RWPE1 (cell line): ENCODE data around the gene TMPRSS9.

Source experiments
- CTCF ChIA-PET: fragments of 350-600 bp; sonication (Branson Sonifier 250); formaldehyde crosslinking; extraction: SDS; loops from one replicate; lab custom pipeline; 2021; lab: Yijun Ruan, JAX
- POLR2A ChIA-PET: fragments of 400-600 bp; formaldehyde crosslinking; extraction: SDS; loops from one replicate; lab custom pipeline; 2020; ENCODE audit warnings: antibody characterized with exemption; ENCODE audit not compliant: low non-redundant PET; lab: Yijun Ruan, JAX
- DNase-seq: peaks from one replicate; pipeline ENCODE4 v3.0.0; 2012; ENCODE audit warnings: low spot score
- H3K27ac ChIP-seq: fragments of 450-650 bp; 2 replicates; pipeline ENCODE4 v1.5.1; 2017
- CTCF ChIP-seq: fragments of 450-650 bp; conservative IDR thresholded peaks from 2 replicates; pipeline ENCODE4 v1.5.1; 2017; ENCODE audit warnings: low read depth, mild to moderate bottlenecking

Gene TMPRSS9

DNA sequence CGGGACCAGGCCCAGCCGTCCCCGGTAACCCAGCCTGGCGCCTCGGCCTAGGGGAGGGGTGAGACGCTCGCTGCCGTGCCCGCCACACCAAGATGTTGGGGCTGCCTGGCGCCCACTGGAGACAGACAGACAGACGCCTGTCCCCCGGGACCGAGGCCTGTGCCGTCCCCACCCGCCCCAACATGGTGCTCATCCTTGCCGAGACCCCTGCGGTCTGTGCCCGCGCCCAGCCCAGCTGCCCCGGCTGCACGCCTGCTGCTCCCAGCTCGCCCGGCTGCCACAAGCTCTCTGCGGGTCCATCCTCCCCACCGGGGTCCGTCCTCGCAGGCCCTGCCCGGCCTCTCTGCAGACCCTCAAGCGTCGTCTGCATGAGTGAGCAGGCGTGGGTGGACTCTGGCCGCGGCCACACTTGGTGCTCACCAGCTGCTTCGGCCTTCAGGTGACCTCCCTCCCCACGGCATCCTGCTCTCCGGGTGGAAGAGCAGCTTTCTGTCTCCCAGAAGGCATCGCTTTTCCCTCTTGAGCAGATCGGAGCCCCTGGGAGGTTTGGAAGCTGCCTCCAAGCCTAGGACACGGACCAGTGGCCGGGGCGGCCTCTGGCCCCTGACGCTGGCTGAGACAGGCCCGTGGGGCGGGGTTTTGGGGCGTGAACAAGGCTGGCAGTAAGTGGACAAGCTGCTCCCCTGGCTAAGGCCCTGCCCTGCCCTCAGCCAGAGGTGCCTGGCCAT, 6.7 kb upstream of the TMPRSS9 start:
- CTCF ChIA-PET: interaction anchor here (0.6 to 1.2 kb wide), 3 partner anchors 31 to 295 kb away, joined by 3 to 7 read pairs (median 6); no protein-coding TSS in a partner anchor
- POLR2A ChIA-PET: no interaction called here
- no peak for TF ChIP-seq CTCF
- H3K27ac ChIP-seq: no peak overlapping the region
- DNase-seq: no peak

DNA sequence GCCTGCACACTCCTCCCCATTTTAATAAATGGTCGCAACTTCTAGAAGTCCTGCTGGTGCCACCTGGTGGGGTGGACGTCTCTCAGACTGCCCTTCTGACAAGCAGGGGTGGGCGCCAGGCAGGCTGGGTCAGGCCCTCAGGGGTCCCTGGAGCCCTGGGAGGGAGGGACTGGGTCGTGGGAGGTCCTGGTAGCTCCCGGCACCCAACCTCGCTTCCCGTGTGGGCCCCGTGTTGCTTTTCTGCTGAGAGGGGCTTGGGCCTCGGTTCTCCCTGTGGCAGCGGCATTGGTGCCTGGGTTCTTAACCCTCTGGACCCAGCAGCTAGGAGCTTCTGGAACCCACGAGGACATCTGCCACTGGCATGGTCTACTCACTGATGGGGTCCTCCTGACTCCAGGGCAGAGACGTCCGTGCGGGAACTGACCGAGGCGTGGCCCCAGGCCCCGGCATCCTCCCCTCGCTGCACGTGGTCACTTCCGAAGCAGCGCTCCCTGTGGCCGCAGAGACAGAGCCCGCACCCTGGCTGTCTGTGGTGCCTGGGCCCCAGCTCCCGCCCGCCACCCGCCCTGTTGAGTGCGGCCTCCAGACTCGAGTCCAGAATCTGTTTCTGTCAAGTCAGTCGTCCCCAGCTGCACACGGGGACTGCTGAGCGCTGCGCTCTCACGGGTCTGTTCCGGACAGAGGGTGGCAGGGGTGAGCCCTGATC, 6.0 kb upstream of the TMPRSS9 start:
- ChIA-PET POLR2A (no interaction called here), CTCF (interaction anchor here (1.2 kb wide), 1 partner anchor 68 kb away, joined by 3 read pairs; no protein-coding TSS in a partner anchor)
- H3K27ac ChIP-seq: no peak overlapping the region
- no peak for TF ChIP-seq CTCF
- DNase-seq: no peak

- CTCF ChIA-PET: interaction anchor here (0.6 to 1.2 kb wide), 2 partner anchors 69 to 657 kb away, joined by 3 to 4 read pairs; no protein-coding TSS in a partner anchor
- no peak for TF ChIP-seq CTCF
- no peak overlapping the region for H3K27ac ChIP-seq
- no peak for DNase-seq
- POLR2A ChIA-PET: no interaction called here
Measured at GRCh38 chr19:2354670-2355069, 5.4 kb upstream of the TMPRSS9 start.

- TF ChIP-seq CTCF: no peak
- ChIA-PET POLR2A (no interaction called here), CTCF (interaction anchor here (0.6 kb wide), 1 partner anchor 658 kb away, joined by 4 read pairs; no protein-coding TSS in a partner anchor)
- no peak for DNase-seq
- no peak overlapping the region for H3K27ac ChIP-seq
Measured at GRCh38 chr19:2355168-2356035, 4.7 kb upstream of the TMPRSS9 start.

GRCh38 chr19:2356036-2356646, 3.9 kb upstream of the TMPRSS9 start:
- no peak for DNase-seq
- ChIA-PET POLR2A (no interaction called here), CTCF (no interaction called here)
- no peak for TF ChIP-seq CTCF
- H3K27ac ChIP-seq: 0 out of 2 replicates have a peak overlapping the region, but pooled peaks have one; percentile 7
